GM12801 (cell line): ENCODE measurements around the gene MFSD6L.

Experiments used
- TF ChIP-seq, protein P1 (sequence below): IDR thresholded peaks from one replicate; pipeline ENCODE4 v1.5.1; 2011; ENCODE audit warnings: control low read depth; ENCODE audit not compliant: insufficient read length; ENCODE audit errors: extremely low read depth

Gene MFSD6L

GRCh38 chr17:8747742-8748141 is 51.4 kb downstream of the MFSD6L start:
- TF ChIP-seq, protein P1, sequence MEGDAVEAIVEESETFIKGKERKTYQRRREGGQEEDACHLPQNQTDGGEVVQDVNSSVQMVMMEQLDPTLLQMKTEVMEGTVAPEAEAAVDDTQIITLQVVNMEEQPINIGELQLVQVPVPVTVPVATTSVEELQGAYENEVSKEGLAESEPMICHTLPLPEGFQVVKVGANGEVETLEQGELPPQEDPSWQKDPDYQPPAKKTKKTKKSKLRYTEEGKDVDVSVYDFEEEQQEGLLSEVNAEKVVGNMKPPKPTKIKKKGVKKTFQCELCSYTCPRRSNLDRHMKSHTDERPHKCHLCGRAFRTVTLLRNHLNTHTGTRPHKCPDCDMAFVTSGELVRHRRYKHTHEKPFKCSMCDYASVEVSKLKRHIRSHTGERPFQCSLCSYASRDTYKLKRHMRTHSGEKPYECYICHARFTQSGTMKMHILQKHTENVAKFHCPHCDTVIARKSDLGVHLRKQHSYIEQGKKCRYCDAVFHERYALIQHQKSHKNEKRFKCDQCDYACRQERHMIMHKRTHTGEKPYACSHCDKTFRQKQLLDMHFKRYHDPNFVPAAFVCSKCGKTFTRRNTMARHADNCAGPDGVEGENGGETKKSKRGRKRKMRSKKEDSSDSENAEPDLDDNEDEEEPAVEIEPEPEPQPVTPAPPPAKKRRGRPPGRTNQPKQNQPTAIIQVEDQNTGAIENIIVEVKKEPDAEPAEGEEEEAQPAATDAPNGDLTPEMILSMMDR = no peak
